ENCODE results near the gene BPHL. TPM values are rescaled to one million over a fixed set of nuclear protein-coding genes. Genes with fewer than 3 reads are reported as not detected.
A peak's percentile ranks its signal among the peaks of the same experiment; 100 is the strongest.

BPHL gene
- total RNA-seq, 2 donors from 2014 or later = 7.7 to 9.6 TPM

- no peak for ATAC-seq
- Mint-ChIP-seq H3K27me3 (no peaks in the 10 kb centered on the region), H3K36me3 (ENCODE audit: low read depth) (peaks cover 7% of the 10 kb centered on the region), H3K27ac (peak overlapping the region; percentile 22), H3K4me1 (peaks cover 14% of the 10 kb centered on the region), H3K4me3 (no peak overlapping the region)
- no peaks in the 10 kb centered on the region for H3K9me3 ChIP-seq (ENCODE audit: control insufficient read depth, low read length, poor library complexity, severe bottlenecking)
- no peak for DNase-seq
These were observed 28.5 kb upstream of the BPHL start for GRCh38 chr6:3090013-3090412.

DNA sequence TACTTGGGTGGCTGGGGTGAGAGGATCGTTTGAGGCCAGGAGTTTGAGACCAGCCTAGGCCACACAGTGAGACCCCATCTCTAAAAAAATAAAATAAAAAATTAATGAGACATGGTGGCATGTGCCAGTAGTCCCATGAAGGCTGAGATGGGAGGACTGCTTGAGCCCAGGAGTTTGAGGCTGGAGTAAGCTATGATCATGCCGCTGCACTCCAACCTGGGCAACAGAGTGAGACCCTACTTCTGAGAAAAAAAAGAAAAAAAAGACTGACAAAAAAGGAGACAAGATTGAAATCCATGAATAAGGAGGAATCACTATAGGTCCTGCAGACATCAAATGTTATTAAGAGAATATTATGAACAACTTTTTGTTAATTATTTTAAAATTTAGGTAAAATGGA lies 23.7 kb upstream of the BPHL start:
- DNase-seq = no peak
- peaks cover 7% of the 10 kb centered on the region for H3K36me3 Mint-ChIP-seq (ENCODE audit: low read depth)
- no peak overlapping the region for H3K27ac Mint-ChIP-seq

GRCh38 chr6:3102875-3103274 lies 15.6 kb upstream of the BPHL start:
- H3K27ac Mint-ChIP-seq = no peak overlapping the region
- H3K36me3 Mint-ChIP-seq (ENCODE audit: low read depth) = peaks cover 18% of the 10 kb centered on the region
- H3K4me1 Mint-ChIP-seq = peaks cover 6% of the 10 kb centered on the region
- no peak for DNase-seq
- H3K9me3 ChIP-seq (ENCODE audit: control insufficient read depth, low read length, poor library complexity, severe bottlenecking) = no peaks in the 10 kb centered on the region
- H3K4me3 Mint-ChIP-seq = no peak overlapping the region
- no peak for ATAC-seq
- no peaks in the 10 kb centered on the region for H3K27me3 Mint-ChIP-seq

More for the DNA sequence above, 23.7 kb upstream of the BPHL start:
- no peak for ATAC-seq
- Mint-ChIP-seq H3K4me1 (peaks cover 4% of the 10 kb centered on the region), H3K4me3 (no peak overlapping the region), H3K27me3 (no peaks in the 10 kb centered on the region)
- no peaks in the 10 kb centered on the region for H3K9me3 ChIP-seq (ENCODE audit: control insufficient read depth, low read length, poor library complexity, severe bottlenecking)

DNA sequence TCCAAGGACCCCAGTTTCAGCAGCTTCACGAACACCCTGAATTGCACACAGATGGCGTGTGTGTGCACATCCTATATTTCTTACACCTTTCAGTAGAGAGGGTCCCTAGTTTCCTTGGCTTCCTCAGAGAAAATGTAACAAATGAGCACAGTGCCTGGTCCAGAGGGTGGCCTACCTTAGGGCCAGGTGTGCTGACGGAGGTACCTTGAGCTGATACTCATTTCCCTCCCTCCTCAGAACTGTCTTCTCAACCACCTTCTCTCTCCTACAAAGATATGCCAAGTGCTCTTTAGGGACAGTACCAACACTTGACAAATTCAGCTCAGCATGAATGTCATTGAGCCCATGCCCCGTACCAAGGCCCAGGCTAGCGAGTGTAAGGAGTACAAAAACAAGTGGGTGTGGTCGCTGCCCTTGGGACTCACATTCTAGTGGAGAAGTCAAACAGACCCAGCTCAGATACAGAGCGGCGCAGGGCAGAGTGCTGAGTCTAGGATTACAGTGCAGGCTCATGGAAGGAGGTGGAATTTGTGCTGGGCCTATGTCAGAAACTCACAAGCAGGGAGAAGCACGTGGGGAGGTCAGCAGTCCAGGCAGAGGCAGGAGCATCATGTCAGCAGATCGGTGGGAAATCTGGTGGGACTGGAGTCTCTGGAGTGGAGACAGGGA lies 9.6 kb upstream of the BPHL start:
- Mint-ChIP-seq H3K27me3 (no peaks in the 10 kb centered on the region), H3K27ac (peak overlapping the region; percentile 92), H3K4me3 (no peak overlapping the region), H3K4me1 (peaks cover 17% of the 10 kb centered on the region), H3K36me3 (ENCODE audit: low read depth) (peaks cover 22% of the 10 kb centered on the region)
- no peaks in the 10 kb centered on the region for H3K9me3 ChIP-seq (ENCODE audit: control insufficient read depth, low read length, poor library complexity, severe bottlenecking)
- no peak for DNase-seq
- no peak for ATAC-seq

DNA sequence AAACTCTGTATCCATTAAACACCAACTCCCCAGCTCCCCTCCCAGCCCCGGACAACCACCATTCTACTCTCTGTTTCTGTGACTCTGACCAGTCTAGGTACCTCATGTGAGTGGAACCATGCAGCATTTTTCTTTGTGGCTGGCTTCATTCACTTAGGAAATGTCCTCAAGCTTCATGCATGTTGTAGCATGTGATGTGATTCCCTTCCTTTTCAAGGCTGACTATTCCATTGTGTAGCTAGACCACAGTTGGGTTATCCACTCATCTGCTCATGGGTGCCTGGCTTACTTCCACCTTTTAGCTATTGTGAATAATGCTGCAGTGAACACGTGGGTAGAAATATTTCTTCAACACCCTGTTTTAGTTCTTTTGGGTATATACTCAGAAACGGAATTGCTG lies 8.8 kb upstream of the BPHL start:
- H3K27ac Mint-ChIP-seq = peak overlapping the region; percentile 92
- H3K36me3 Mint-ChIP-seq (ENCODE audit: low read depth) = peaks cover 15% of the 10 kb centered on the region
- no peaks in the 10 kb centered on the region for H3K27me3 Mint-ChIP-seq
- H3K9me3 ChIP-seq (ENCODE audit: control insufficient read depth, low read length, poor library complexity, severe bottlenecking) = no peaks in the 10 kb centered on the region
- ATAC-seq (no peak), DNase-seq (no peak)
- H3K4me1 Mint-ChIP-seq = peaks cover 17% of the 10 kb centered on the region
- no peak overlapping the region for H3K4me3 Mint-ChIP-seq

DNA sequence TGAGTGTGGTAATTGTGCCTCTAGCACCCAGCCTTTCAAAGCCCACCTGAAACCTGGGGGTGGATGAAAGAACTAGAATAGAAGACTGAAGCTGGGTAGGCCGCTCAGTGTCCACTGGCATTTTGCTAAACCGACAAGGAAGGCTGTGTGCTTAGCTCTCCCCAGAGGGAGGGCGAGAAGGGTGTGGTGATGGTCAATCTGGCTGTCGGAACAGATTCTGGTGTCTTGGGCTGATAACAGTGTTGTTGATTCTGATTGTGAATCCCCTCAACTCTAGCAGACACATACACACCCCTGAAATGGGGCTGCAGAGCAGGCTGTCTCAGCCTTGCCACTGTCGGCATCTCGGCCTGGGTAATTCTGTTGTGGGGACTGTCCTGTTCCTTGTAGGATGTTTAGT lies 4.1 kb upstream of the BPHL start:
- Mint-ChIP-seq H3K27ac (no peak overlapping the region), H3K4me3 (no peak overlapping the region), H3K4me1 (peaks cover 19% of the 10 kb centered on the region), H3K36me3 (ENCODE audit: low read depth) (peaks cover 7% of the 10 kb centered on the region), H3K27me3 (no peaks in the 10 kb centered on the region)
- ATAC-seq (no peak), DNase-seq (no peak)
- no peaks in the 10 kb centered on the region for H3K9me3 ChIP-seq (ENCODE audit: control insufficient read depth, low read length, poor library complexity, severe bottlenecking)

- ATAC-seq (no peak), DNase-seq (no peak)
- H3K27me3 Mint-ChIP-seq = no peaks in the 10 kb centered on the region
- H3K36me3 Mint-ChIP-seq (ENCODE audit: low read depth) = no peaks in the 10 kb centered on the region
- no peaks in the 10 kb centered on the region for H3K9me3 ChIP-seq (ENCODE audit: control insufficient read depth, low read length, poor library complexity, severe bottlenecking)
- H3K4me3 Mint-ChIP-seq = peak overlapping the region; percentile 91
- peaks cover 14% of the 10 kb centered on the region for H3K4me1 Mint-ChIP-seq
- peak overlapping the region; percentile 62 for H3K27ac Mint-ChIP-seq
These were observed 579 bp upstream of the BPHL start for GRCh38 chr6:3117912-3118352.

DNA sequence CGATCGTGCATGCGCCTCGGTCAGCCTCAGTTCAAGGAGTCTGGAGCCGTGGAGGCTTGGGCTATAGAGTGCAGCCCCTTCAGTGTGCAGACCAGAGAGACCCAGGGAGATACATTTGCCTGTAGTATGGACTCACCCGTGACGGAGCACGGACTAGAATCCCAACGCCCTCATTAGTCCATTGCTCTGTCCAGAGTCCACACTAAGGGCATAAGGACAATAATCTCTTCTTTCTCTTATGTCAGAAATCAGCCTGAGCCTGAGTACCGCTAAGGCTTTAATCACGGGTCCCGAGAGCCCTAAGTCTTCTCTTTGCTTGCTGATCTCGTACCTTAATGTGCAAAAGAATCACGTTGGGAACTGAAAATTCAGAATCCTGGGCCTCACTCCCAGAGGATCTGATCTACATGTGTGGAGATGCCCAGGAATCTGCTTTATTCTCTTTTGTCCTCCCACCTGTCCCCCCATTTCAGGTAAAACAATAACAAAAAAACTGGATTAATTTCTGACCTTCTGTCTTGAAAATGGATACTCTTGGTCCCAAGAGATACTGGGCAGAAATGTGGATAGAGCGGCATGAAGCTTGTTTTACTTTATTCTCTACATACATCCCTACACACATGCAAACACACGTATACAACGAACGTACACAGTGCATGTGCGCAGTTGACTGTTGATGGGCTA lies 671 bp downstream of the BPHL start:
- no peaks in the 10 kb centered on the region for H3K27me3 Mint-ChIP-seq
- H3K36me3 Mint-ChIP-seq (ENCODE audit: low read depth) = no peaks in the 10 kb centered on the region

DNA sequence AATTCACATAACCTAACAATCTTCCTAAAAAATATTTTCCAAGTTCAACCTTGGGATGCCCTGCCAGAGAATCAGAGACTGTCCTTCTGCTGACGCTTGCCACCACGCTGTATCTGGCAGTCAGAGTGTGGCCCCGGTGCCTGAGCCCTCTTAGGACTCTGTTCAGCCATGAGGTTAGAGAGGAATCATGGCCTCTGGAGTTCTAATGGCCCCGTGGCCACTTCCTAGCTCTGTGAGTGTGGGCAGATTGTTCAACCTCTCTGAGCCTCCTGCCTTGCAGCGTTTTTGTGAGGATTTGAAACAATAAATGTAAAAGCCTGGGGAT lies 2.2 kb downstream of the BPHL start:
- H3K27me3 Mint-ChIP-seq = no peaks in the 10 kb centered on the region
- H3K36me3 Mint-ChIP-seq (ENCODE audit: low read depth) = no peaks in the 10 kb centered on the region
- peaks cover 14% of the 10 kb centered on the region for H3K4me1 Mint-ChIP-seq
- H3K9me3 ChIP-seq (ENCODE audit: control insufficient read depth, low read length, poor library complexity, severe bottlenecking) = no peaks in the 10 kb centered on the region
- no peak overlapping the region for H3K27ac Mint-ChIP-seq
- ATAC-seq (no peak), DNase-seq (no peak)
- H3K4me3 Mint-ChIP-seq = no peak overlapping the region

More for the DNA sequence above, 671 bp downstream of the BPHL start:
- Mint-ChIP-seq H3K4me1 (peaks cover 14% of the 10 kb centered on the region), H3K4me3 (peak overlapping the region; percentile 91), H3K27ac (peak overlapping the region; percentile 62)
- no peaks in the 10 kb centered on the region for H3K9me3 ChIP-seq (ENCODE audit: control insufficient read depth, low read length, poor library complexity, severe bottlenecking)
- DNase-seq (no peak), ATAC-seq (peak; percentile 14)

GRCh38 chr6:3122823-3123182 lies 4.3 kb downstream of the BPHL start:
- no peak overlapping the region for H3K27ac Mint-ChIP-seq
- H3K27me3 Mint-ChIP-seq = no peaks in the 10 kb centered on the region
- no peak for ATAC-seq
- H3K4me1 Mint-ChIP-seq = peaks cover 9% of the 10 kb centered on the region
- H3K36me3 Mint-ChIP-seq (ENCODE audit: low read depth) = no peaks in the 10 kb centered on the region
- H3K4me3 Mint-ChIP-seq = no peak overlapping the region
- no peaks in the 10 kb centered on the region for H3K9me3 ChIP-seq (ENCODE audit: control insufficient read depth, low read length, poor library complexity, severe bottlenecking)
- no peak for DNase-seq

DNA sequence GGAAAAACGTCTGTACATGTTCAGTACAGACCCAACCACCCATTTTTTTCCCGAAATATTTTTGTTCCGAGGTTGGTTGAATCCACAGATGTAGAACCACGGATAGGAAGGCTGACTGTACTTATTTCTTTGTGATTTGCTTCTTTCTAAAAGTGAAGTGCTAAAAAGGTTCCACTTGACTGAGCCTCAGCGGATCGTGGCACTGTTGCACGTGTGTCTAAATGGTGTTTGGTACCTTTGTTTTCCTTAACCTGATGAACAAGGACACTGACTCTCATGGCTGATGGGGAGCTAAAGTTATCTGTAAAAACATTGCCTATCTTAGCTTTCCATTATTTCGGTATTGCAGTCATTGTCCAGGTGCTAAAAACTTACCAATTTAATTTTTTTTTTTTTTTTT lies 6.2 kb downstream of the BPHL start:
- Mint-ChIP-seq H3K27me3 (no peaks in the 10 kb centered on the region), H3K27ac (no peak overlapping the region), H3K36me3 (ENCODE audit: low read depth) (no peaks in the 10 kb centered on the region), H3K4me3 (no peak overlapping the region), H3K4me1 (no peaks in the 10 kb centered on the region)
- ATAC-seq (no peak), DNase-seq (no peak)
- H3K9me3 ChIP-seq (ENCODE audit: control insufficient read depth, low read length, poor library complexity, severe bottlenecking) = no peaks in the 10 kb centered on the region

DNA sequence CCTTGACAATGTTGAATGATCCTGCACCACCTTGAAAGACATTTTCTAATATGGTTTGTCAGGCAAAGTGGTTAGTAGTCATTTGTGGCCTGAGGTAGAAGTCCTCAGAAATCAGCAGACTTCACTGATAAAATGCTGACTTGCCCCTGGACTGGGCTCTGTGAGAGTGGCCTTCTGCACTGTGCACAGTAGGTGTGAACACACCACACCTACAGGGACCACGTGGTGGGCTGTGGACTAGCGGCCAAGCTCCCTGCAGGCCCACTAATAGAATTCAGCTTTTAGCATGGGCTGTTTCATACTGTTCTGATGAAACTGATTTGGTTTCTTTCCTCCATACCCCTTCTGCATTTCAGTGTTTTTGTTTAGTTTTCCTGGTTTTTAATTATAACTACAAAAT lies 7.3 kb downstream of the BPHL start:
- Mint-ChIP-seq H3K27ac (no peak overlapping the region), H3K4me1 (no peaks in the 10 kb centered on the region), H3K4me3 (no peak overlapping the region), H3K27me3 (no peaks in the 10 kb centered on the region), H3K36me3 (ENCODE audit: low read depth) (peaks cover 2% of the 10 kb centered on the region)
- H3K9me3 ChIP-seq (ENCODE audit: control insufficient read depth, low read length, poor library complexity, severe bottlenecking) = no peaks in the 10 kb centered on the region
- DNase-seq = no peak
- no peak for ATAC-seq

DNA sequence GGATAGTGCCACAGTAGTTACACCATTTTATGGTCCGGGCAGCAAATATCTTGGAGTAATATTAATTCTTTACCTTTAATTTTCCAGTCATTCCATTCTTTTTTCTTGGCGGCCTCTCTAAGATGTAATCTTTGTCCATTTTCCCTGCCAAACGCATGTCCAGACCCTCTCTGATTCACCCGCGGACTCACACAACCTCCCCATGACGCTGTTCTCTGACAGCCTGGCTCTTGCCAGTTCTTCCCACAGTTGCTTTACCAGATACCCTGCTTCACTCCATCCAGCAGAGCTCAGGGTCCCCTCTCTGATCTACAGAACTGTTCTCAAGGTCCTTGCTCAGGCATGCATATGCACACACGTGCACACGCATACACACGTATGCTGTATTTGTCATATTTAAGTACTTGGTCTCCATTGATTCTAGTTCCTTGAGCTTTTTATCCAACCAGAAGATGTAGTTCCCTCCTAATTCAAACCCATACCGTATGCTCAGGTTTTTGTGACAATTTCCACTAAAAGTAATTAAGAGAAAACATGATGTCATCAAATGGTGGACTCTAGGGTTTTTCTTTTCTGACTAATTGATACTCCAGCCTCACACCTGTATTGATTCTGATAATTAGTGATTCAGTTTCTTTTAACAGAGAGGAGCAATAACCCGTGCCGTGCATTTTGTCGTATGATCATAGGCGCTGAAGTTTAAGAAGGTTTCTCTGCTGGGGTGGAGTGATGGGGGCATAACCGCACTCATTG lies 10.0 kb downstream of the BPHL start:
- Mint-ChIP-seq H3K27me3 (no peaks in the 10 kb centered on the region), H3K4me1 (no peaks in the 10 kb centered on the region), H3K36me3 (ENCODE audit: low read depth) (peaks cover 18% of the 10 kb centered on the region), H3K27ac (peak overlapping the region; percentile 39), H3K4me3 (no peak overlapping the region)
- DNase-seq (no peak), ATAC-seq (no peak)
- H3K9me3 ChIP-seq (ENCODE audit: control insufficient read depth, low read length, poor library complexity, severe bottlenecking) = no peaks in the 10 kb centered on the region
